Measurements from ENCODE around the gene EXOSC7.

DNA sequence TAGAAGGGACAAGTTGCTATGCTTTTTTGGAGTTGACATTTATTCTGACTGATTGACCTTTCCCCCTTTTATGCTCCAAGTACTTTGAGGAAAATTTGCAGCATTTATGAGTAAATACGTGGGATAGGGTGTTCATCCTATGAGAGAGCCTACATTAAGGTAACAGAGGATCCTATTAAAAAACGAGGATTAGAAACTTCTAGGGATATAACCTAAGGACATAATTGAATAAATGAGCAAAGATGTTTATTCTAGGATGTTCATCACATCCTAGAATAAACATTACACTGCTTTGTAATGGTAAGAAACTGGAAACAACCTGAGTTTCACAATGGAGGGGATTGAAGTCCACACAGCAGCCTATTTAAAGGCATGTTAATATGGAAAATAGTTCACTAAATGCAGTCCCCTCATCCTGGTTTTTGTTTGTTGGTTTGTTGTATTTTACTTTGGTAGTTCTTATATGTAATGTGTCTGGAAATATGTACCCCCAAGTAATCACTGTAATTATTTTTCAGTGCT is 26.2 kb downstream of the EXOSC7 start:
- TF ChIP-seq CTCF (IDR thresholded peaks at IDR 0.05) (no peak), POLR2AphosphoS5 (IDR thresholded peaks at IDR 0.05) (no peak)

All from transverse colon (tissue), 4 donors.